A549 (cell line): ENCODE measurements around the gene RAD9A.
"Not testable (repeated sequence)": the region's sequence is repeated elsewhere in the genome, so short reads cannot be mapped to it uniquely, and the experiment has no call there.

Source experiments
- CEBPB ChIP-seq, 2 experiments: fragments of >200 bp in 1 of 2; sonication (Bioruptor Twin) in 1 of 2; formaldehyde crosslinking in 1 of 2; IDR thresholded peaks; 2 replicates each; pipeline ENCODE4 v1.6.1; 2012 to 2016
- CHD2 ChIP-seq: fragments of 150-350 bp; IDR thresholded peaks from 2 replicates; pipeline ENCODE4 v1.6.1; 2014; ENCODE audit warnings: low read length; ENCODE audit not compliant: partially characterized antibody
- CTCF ChIP-seq: fragments of >200 bp; sonication (Bioruptor Twin); formaldehyde crosslinking; IDR thresholded peaks from 3 replicates; pipeline ENCODE4 v1.5.1; 2016
- HMGXB4 ChIP-seq: fragments of 250-450 bp; sonication (Bioruptor Pico); IDR thresholded peaks from 2 replicates; pipeline ENCODE4 v1.5.0; 2021; ENCODE audit warnings: mild to moderate bottlenecking, moderate library complexity, borderline replicate concordance
- JUN ChIP-seq, 2 experiments: fragments of >200 bp; sonication (Bioruptor Twin); formaldehyde crosslinking; IDR thresholded peaks; 2 replicates in 1 of 2; 3 replicates in 1 of 2; pipeline ENCODE4 v1.6.1; 2016 to 2017
- RNF2 ChIP-seq: fragments of 200-600 bp; sonication (generic); IDR thresholded peaks from 2 replicates; pipeline ENCODE4 v1.6.1; 2016; ENCODE audit warnings: low read depth, mild to moderate bottlenecking, antibody characterized with exemption, moderate library complexity, borderline replicate concordance
- SMC3 ChIP-seq: fragments of >200 bp; sonication (Bioruptor Twin); formaldehyde crosslinking; IDR thresholded peaks from 3 replicates; pipeline ENCODE4 v1.6.1; 2018; ENCODE audit warnings: inconsistent platforms
- SREBF2 ChIP-seq: fragments of 450-650 bp; IDR thresholded peaks from 2 replicates; pipeline ENCODE4 v1.6.1; 2014; ENCODE audit warnings: mild to moderate bottlenecking, moderate library complexity
- USF2 ChIP-seq: fragments of 450-650 bp; IDR thresholded peaks from 2 replicates; pipeline ENCODE4 v1.6.1; 2014; ENCODE audit warnings: antibody characterized with exemption

- TF ChIP-seq CTCF; HMGXB4; SREBF2; JUN (IDR thresholded peaks at IDR 0.05); CHD2; SMC3; CEBPB (IDR thresholded peaks at IDR 0.05); USF2; RNF2: not testable (repeated sequence)
Measured at GRCh38 chr11:67403085-67403484, 11.3 kb downstream of the RAD9A start.
